Kidney tubule cell (primary cell): ENCODE measurements around the gene LRFN5.

Source experiments
- DNase-seq: peaks from one replicate; pipeline ENCODE4 v3.0.0-alpha.2; 2018; ENCODE audit warnings: low spot score

Gene LRFN5

DNA sequence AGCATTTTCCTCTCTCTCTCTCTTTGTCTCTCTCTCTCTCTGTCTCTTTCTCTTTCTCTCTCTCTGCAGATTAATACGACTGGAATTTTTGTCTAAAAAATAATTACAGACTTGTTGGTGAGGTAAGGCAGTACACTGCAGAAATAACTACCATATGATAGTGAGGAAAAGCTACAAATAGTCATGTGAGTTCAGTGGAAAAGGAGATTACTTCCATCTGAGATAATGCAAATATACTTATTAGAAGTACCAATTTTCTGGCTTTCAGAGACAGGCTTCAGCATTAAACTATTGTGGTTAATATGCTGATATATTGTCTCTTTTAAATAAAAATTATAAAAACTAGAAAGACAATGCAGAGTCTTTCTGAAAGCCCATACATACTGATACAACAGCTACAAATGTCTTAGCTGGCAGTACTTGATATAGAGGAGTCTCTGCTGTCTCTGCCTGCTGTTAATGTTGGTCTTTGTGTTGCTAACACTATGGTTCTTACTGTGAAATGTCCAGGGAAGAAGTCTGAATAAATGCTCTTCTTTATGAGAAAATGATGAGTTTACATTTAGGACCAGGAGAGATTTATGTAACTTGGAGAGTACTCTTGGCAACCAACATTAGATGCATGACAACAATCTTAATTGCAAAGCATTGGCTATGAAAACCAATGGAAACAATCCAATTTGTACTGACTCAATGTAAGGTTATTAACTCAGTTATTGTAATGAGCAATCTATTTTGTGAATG lies 167.0 kb downstream of the LRFN5 start:
- DNase-seq, result no peak

GRCh38 chr14:41782511-41782910 lies 175.8 kb downstream of the LRFN5 start:
- DNase-seq, result no peak

DNA sequence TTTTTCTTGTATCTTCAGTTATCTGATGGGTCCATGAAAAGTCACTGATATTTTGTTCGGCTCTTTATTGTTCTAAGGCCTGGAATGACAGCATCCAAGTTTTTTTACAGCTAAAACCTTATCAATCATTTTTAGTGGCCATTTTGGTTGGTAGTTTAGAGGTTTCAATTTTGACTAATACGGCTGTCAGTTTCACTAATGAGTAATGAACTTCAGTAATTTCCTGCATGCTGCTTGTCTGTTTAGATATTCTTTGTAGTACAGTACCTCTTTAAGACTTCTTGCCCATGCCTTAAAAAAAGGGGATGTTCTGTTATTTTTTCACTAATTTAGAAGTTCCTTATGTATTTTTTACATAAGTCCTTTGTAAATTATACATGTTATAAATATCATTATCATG lies 176.7 kb downstream of the LRFN5 start:
- no peak for DNase-seq

DNA sequence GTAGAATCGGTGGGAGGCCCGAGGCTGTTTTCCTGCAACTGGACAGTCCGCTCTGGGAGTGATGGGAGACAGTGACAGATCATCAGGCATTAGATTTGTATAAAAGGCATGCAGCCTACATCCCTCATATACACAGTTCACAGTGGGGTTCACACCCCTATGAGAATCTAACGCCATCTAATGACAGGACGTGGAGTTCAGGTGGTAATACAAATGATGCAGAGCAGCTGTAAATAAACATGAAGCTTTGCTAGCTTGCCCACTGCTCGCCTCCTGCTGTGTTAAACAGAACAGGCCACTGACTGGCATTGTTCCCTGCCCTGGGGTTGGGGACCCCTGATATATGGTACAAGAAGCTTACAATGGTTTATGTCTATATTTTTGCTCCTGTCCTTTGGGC lies 179.0 kb downstream of the LRFN5 start:
- DNase-seq, result no peak

DNA sequence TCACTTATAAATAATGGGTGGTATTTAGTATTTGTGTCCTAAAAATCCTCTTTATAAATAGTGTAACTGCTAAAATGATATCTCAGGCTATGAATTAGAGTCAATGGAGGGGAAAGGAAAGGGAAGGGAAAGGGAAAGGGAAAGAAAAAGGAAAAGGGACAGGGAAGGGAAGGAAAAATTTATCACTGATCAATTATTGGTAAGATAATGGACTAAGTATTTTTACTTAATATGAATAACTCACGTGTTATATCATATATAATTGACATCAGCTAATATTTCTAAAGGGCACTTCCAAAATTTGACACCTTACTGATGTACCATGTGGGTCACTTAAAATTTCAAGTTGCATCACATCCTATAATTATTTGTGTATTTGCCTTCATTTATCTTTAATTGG lies 193.1 kb downstream of the LRFN5 start:
- no peak for DNase-seq

- no peak for DNase-seq
Observed at GRCh38 chr14:41805633-41806032, 199.0 kb downstream of the LRFN5 start.

DNA sequence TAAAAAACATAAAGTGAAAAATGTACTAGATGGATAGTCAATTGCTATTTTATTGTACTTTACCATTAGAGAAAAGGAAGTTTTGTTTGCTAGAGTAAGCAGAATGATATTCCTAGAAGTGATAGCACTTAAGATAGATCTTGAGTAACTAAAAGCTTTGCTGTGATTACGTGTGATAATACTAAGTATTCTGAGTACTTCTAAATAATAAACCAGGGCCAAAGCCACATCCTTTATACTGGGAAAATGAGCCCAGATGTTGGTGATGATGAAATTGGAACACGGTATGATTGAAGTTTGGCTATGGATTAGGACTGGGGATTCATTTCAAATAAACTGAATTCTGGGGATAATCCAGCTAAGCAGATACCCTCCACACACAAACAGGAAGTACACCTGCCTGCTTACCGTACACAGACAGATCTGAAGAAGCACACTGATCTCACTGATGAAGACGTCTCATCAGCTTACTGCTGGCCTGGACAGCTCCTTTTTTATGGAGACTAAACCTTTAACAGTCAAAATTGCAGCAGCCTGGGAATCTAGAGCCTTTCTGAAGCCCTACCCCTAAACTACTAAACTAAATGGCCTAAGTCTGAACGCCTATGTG lies 199.8 kb downstream of the LRFN5 start:
- no peak for DNase-seq

- no peak for DNase-seq
Observed at GRCh38 chr14:41810362-41810761, 203.7 kb downstream of the LRFN5 start.

DNA sequence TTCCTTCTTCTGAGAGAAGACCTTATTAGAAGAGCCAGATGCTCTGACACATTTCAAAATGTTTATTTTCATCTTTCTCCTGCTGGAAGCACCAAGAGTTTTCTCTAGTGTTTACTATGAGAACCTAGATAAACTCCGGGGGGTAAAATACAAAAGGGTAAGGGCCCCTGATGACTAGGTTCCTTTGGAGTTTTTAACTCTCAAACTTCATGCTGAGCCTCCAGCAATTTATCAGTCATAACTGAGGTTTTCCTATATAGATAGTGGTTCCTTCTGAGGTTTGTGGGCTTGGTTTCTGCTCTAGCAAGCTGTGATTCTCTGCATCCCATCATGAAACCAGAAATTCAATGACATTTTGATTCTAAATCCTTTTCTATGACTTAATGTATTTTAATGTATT lies 210.9 kb downstream of the LRFN5 start:
- DNase-seq, result no peak

GRCh38 chr14:41824441-41824840 lies 217.8 kb downstream of the LRFN5 start:
- no peak for DNase-seq

DNA sequence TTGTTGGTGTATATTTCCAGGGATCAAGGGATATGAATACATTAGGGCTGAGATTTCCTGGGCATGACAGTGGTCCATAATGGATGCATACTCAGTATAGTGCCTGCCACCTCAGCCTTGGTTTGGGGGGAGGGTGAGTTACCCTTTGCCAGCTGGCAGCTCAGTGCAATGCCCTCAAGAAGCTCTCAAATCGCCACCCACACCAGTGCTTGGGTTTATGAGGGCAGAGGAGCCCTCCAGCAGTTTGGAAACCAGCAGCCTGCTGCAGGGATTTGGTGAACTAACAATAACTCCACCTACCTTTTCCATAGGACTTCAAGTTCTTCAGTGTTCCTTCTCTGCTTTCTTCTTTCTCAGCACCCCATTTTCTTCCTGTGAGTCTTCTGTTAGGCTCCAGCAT lies 218.9 kb downstream of the LRFN5 start:
- no peak for DNase-seq

DNA sequence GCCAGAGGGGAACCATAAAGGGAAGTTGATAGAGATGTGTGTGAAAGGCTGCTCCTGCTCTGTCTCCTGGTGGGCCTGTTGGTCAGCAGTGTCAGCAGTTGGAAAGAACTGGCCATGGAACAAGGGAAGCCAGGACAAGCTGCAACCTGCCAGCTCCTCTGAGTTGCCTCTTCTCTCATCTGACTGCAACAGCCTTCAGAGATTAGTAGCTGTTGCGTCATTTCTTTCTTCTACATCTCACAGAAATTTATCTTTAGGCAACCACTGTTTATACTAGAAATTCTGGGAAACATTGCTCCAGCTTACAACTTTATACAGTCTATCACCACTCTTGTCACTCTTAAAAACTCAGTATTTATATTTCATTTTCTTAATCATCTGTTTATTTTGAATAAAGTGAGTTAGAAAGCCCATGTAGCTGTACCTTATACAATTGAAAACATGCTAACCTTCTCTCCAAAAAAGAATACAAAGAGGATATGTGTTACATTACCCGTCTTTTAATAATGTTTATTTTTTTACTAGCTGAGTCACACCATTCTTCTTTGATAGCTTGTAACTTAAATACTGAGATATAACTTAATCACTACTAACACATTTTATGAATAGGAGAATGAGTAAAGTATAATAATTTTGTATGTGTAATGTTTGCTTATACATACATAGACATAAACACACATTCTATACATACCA lies 224.2 kb downstream of the LRFN5 start:
- no peak for DNase-seq

GRCh38 chr14:41839661-41840060 lies 233.0 kb downstream of the LRFN5 start:
- DNase-seq, result no peak

GRCh38 chr14:41859336-41859735 lies 252.7 kb downstream of the LRFN5 start:
- DNase-seq, result no peak

DNA sequence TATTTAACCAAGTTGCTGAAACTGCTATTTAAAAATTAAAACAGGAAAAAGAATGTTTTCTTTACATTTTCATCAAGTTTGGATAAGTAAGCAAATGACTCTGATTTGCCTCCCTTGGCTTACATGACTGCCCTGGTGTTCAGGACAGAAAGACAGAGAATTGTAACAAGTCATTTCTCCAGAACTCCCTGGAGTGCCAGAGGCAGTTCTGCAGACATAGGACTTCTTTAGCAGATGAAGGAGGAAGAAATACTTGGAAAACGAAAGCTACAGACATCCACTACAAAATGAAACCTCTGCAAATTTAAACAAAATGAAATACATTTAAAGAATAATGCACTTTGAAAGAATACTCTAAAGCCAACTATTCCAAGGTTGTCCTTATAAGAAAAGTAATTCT lies 253.9 kb downstream of the LRFN5 start:
- no peak for DNase-seq

DNA sequence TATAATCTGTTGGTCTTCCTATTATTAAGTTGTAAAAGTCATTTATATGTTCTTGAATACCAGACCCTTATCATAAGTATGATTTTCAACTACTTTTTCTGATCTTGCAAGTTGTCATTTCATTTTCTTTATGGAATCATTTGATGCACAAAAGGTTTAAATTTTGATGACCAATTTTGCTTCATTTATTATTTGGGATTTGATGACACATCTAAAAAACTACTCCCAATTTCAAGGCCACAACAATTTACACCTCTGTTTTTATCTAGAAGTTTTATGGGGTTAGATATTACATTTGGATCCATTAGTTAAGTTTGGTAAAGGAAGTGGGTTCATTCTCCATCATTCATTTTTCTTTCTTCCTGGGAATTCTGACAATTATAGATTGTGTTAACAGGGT lies 259.2 kb downstream of the LRFN5 start:
- no peak for DNase-seq

- no peak for DNase-seq
Observed at GRCh38 chr14:41868396-41868795, 261.7 kb downstream of the LRFN5 start.

- no peak for DNase-seq
Observed at GRCh38 chr14:41872931-41873685, 266.4 kb downstream of the LRFN5 start.

GRCh38 chr14:41873686-41874317 lies 267.1 kb downstream of the LRFN5 start:
- DNase-seq, result no peak

GRCh38 chr14:41875116-41875515 lies 268.4 kb downstream of the LRFN5 start:
- no peak for DNase-seq

- no peak for DNase-seq
Observed at GRCh38 chr14:41878321-41878720, 271.6 kb downstream of the LRFN5 start.

DNA sequence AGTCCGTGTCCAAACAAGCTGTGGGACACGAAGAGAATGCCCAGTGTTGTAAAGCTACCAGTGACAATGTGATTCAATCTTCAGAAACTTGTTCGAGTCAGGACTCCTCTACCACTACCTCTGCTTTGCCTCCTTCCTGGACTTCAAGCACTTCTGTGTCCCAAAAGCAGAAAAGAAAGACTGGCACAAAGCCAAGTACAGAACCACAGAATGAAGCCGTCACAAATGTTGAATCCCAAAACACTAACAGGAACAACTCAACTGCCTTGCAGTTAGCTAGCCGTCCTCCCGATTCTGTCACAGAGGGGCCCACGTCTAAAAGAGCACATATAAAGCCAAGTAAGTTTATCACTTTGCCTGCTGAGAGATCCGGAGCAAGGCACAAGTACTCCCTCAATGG lies 284.9 kb downstream of the LRFN5 start:
- DNase-seq, result no peak
